Measurements from ENCODE around the gene DYRK1B.
"Not testable (repeated sequence)": the region's sequence is repeated elsewhere in the genome, so short reads cannot be mapped to it uniquely, and the experiment has no call there.

The DYRK1B gene

DNA sequence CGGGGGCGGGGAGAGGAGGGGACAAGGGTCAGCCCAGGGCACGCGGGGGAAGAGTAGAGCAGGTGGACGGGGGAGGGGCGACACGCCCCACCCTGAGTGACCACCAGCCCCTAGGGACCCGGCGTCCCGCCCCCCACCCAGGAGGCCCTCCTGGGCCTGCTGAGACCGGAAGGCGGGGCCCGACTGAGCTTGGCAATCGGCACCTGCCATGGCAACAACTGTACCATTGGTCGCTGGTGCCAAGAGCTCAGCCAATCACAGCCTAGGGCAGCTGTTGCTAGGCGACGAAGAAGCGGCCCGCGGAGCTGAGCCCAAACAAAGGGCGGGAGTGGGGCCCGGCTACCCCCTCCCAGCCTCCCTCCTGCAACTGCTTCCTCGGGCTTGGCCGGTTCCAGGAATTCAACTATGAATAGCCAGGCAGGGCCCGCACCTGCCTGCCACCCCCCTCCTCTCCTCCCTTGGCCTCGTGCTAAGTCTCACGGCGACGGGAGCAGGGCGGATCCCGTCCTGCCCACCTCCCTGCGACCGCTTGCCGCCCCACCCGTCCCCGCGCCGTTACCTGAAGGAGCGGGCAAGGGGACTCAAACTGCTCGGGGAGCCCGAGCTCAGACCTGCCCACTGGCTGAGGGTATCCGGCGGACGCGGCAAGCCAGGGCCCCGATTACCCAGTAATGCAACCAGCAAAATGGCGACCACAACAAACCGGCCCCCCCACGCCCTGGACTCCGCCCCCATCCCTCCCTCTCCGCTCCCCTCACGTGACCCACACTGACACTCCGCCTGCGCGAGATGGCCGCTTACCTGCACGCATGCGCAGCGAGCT is at the start of gene DYRK1B:
Gene DYRK1B, minus strand, starts transcription at position 699 of the 823 bp plus-strand sequence. CDS start 2,295 bp downstream, outside the sequence.
- DNase-seq (ENCODE audit: low spot score): peak; percentile 98

DNA sequence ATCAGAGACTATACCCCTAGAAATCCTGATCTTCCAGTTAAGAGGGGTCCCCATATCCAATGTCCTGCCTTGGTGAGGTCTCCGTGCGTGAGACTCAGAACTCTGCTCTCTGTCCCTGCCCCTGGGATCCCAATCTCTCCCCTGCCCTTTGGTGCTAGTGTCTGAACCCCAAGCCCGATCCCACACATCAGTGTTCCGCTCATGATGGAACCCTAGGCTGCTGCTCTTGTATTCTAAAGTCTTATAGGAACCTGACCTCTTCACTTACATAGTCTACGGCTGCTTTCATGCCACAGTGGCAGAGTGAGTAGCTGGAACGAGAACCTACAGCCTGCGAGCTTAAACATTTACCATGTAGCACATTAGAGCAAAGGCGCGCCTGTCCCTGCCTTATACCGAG is 48.7 kb upstream of the DYRK1B start:
- not testable (repeated sequence) for DNase-seq (ENCODE audit: low spot score)

DNA sequence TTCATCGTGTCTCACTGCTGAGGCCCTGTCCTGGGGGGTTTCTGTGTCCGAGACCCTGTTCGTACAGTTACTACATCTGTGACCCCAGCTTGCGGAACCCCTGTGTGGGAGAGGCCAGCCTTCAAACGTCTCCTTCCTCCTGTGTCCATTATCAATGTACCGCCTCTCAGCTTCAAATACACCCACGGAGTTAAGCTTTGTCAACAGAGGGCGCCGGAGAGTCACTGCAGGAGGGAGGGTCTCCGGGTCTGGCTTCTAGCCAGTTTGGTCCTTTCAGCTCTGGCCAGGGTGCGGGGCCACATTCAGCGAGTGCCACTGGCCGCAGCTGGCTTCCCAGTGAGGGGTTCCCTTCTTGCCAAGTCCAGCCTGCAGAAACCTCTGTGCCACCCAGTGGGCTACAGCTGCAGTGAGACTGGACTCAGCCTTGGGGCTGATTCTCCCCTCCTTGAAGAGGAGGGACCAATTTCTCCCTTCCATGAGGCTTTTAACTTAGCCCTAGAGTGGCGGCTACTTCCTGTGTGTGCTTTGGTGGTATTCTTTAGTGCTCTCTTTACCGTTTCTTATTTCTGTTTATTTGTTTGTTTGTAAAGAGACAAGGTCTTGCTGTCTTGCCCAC is 47.6 kb upstream of the DYRK1B start:
- peak; percentile 36 for DNase-seq (ENCODE audit: low spot score)

DNA sequence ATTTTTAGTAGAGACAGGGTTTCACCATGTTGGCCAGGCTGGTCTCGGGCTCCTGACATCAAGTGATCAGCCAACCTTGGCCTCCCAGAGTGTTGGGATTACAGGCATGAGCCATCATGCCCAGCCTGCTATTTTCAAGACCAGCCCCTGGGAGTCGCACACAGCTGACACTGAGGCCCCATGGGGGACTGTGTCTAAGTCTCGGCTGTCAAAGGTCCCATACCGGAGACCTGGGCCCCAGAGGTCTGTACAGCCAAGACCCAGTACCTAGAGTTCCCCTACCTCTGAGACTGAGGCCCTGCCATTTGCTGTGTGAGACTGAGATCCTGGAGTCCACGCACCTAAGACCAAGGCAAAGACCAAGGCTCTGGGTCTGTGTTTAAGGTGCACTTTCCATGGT is 46.3 kb upstream of the DYRK1B start:
- not testable (repeated sequence) for DNase-seq (ENCODE audit: low spot score)

DNA sequence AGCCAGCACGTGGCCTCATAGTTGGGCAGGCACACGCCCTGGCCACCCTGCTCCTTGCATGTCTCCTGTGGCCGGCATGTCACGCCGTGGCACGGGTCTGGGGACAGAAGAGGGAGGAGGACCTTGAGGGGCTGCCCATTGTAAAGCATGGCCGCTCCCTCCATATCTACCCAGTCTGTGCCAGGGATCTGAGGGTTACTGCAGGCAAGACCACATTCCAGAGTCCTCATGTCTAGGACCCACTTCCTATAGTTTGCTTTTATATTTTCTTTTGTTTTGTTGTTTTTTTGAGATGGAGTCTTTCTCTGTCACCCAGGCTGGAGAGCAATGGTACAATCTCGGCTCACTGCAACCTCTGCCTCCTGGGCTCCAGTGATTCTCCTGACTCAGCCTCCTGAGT is 45.8 kb upstream of the DYRK1B start:
- DNase-seq (ENCODE audit: low spot score): not testable (repeated sequence)

DNA sequence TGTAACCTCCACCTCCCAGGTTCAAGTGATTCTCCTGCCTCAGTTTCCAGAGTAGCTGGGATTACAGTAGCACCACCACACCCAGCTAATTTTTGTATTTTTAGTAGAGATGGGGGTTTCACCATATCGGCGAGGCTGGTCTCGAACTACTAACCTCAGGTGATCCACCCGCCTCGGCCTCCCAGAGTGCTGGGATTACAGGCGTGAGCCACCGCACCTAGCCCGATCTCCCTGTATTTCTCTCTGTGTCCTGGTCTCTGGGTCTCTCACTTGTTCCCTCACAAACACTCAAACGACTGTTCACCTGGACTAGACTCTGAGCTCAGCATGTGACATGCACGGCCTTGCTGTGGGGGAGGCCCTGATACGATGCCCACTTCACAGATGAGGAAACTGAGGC is 44.9 kb upstream of the DYRK1B start:
- not testable (repeated sequence) for DNase-seq (ENCODE audit: low spot score)

DNA sequence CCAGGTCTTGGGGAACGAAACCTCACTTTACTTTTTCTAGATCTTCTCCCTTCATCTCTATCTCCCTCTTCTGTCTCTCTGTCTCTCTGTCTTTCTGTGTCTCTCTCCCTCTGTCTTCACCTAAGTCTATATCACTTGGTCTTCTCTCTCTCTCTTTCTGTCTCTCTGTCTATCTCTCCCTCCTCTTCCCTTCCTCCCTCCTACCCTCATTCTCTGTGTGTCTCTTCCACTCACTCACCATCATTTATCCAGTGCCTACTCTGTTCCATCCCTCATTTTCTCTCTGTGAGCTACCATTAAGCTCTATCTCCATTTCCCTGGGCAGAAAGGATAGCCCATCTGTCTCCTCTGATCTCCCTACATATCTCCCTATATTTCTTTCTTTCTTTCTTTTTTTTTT is 44.4 kb upstream of the DYRK1B start:
- no peak for DNase-seq (ENCODE audit: low spot score)

DNA sequence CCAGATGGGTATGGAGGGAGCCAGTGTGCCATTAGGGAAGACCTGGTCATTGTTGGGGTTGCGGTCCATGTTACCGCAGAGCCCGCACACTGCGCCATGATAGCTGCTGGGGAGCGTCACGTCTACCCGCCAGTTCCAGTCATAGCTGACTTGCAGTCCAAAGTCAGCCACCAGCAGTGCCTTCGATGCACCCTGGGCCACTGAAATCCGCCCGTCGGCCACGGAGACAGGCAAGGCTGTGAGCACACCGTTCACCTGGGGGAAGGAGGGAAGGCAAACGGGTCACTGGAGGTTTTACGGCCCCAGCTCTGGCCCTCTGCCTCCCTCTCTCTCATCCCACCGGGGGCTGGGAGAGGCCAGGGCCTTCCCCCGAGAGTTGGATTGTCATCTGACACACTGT is 44.0 kb upstream of the DYRK1B start:
- not testable (repeated sequence) for DNase-seq (ENCODE audit: low spot score)

DNA sequence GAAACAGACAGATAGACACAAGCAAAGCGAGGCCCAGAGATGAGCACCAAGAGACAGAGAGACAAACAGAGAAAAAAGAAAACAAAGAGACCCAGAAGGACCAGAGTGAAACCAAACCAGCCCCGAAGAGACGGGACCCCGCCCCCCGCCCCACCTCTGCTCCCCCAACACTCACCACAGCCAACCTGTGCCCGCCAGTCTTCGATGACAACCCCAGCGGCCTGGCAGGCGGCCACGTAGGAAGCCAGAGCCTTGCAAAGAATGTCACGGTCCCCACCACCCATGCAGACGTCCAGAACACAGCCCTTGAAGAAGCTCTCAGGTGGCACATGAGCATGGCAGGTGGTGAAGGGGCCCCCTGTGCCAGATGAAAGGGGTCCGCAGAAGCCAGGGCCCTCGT is 43.5 kb upstream of the DYRK1B start:
- not testable (repeated sequence) for DNase-seq (ENCODE audit: low spot score)

DNA sequence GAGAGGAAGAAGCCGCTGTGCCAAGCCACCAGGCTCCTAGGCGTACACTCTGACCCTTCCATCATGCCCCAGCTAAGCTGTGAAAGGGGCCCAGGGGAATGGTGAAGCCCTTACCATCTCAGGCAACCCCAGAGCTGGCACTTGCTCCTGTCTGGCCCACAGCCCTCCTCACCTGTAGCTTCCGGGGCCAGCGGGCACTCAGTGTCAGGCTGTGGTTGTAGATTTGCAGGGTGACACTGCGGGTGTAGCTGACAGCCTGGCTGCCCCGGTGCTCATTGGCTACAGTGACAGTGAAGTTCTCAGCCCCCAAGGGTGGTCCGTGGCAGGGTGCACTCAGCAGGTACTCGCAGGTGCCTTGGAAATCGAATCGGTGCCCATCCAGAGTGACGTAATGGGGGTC is 42.5 kb upstream of the DYRK1B start:
- not testable (repeated sequence) for DNase-seq (ENCODE audit: low spot score)

DNA sequence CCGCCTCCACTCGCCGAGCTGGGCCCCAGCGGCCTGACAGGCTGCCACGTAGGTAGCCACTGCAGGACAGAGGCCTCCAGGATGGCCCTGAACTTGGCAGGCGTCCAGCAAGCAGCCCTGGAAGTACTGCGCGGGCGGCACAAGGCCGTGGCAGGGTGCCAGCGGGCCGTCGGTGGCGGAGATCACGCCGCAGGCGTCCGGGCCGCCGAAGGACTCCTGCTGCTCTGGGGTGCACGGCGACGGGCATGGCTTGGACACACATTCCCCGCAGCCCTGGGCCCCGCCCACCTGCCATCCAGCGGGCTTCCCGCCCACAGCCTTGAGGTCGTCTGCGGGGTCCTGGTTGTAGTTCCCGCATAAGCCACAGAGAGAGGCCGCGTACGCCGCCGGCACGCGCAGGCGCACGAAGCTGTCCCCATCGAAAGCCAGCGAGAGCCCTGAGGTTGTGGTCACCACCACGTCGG is 41.5 kb upstream of the DYRK1B start:
- not testable (repeated sequence) for DNase-seq (ENCODE audit: low spot score)

DNA sequence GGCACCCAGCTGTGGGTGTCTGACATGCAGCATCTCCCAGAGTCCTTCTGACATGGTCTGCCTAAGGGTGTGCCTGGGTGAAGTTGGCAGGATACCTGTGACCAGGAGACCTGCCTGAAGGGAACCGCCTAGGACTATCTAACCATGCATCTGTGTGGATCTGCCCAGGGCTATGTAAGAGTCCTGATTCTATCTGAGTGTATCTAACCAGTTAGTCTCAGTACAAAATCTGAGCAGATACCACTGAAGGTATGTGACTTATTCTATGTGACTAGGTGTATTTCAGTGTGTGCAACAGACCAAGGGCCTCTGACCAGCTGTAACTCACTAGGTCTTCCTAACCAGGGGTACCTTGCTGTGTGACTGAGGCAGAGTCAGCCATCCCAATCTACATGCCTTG is 40.4 kb upstream of the DYRK1B start:
- no peak for DNase-seq (ENCODE audit: low spot score)

DNA sequence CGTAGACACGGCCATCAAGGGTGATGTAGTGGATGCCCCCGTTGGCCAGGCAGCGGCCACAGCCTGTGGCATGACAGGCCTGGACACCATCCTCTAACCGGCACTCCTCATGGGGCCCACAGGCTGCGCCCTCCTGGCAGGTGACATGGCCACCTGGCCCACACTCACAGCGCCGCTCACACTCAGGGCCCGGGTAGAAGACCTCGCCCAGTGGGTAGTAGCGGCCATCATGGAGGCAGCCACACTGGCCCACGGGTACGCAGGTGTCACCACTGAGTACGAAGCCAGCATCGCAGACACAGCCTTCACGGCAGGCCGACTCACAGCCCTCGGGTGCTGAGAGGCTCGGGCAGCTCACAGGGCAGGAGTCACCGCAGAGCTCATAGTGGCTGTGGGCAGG is 39.4 kb upstream of the DYRK1B start:
- DNase-seq (ENCODE audit: low spot score): no peak

DNA sequence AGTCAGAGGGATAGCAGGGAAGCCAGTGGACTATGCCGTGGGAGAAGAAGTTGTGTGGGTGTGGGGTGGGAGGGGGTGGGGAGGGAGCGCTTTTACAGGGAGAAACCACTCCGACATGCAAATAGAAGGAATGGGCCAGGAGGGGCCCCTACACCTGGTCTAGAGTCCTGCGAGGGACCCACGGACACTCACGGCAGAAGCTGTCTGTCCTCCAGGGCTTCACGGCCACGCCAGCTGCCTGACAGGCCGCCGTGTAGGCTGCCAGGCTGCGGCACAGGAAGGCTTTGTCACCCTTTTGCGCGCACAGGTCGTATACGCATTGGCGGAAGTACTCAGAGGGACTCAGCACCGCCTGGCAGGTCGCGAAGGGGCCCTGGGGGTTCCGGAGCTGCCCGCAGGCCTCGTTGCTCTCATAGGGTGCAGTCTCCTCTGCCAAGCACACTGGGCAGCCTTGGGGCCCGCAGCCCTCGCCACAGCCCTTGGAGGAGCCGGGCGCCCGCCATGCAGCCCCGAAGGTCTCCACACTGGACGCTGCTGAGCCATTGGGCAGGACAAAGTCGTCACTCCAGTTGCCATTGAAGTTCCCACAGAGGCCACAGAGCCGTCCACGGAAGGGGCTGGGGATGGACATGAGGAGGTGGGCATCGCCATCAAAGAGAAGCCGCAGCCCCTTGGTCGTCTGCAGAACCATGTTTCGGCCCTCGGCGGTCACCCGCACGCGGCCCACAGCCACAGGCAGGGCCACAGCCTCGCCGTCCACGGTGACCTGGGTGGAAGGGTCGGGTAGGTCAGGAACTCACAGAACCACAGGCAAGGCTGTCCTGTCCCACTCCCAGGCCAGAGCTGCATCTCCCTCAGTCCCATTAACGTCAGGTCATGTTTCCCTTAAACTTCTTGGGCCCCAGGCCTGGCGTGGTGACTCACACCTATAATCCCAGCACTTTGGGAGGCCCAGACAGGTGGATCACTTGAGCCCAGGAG is 38.2 kb upstream of the DYRK1B start:
- no peak for DNase-seq (ENCODE audit: low spot score)

DNA sequence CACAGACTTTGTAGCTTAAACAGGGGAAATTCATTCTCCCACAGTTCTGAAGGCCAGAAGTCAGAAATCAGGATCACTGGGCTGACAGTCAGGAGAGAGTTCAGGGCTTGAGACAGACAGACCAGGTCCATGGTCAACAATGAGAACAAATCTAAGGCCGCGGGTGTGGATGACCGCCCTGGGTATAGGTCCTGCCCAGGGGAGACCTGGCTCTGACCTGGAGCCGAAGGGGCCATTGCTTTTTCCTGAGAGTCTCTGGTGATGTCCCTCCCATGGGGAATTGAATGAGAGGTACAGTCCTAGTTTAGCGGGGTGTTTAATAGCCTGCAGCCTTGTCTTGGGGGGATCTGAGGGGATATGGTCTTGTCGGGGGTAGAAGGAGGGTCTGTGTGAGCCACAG is 37.4 kb upstream of the DYRK1B start:
- no peak for DNase-seq (ENCODE audit: low spot score)

DNA sequence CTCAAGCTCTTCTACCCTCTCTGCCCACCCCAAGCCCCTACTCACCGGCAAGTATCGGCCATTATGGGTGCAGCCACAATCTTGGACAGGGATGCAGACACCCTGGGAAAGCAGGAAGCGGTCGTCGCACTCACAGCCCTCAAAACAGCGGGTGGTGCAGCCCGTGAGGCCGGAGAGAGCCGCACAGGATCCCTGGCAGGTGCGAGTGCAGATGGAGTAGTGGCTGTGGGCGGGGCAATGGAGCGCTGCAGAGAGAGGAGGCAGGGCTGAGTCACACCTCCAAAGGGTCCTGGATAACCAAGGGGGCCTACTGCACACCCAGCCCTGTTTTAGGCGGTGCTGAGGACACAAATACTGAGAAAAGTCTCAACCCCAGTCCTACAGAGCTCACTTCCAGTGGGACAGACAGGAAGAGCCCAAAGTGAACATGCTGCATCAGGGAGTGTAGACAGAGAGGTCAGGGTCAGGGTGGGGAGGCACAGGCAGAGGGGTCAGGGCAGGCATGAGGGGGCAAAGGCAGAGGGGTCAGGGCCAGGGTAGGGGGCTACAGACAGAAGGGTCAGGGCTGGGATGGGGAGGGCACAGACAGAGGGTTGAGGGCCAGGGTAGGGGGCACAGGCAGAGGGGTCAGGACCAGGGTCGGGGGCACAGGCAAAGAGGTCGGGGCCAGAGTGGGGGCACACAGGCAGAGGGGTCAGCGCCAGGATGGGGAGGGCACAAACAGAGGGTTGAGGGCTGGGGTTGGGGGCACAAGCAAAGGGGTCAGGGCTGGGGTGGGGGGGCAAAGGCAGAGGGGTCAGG is 36.4 kb upstream of the DYRK1B start:
- DNase-seq (ENCODE audit: low spot score): no peak

DNA sequence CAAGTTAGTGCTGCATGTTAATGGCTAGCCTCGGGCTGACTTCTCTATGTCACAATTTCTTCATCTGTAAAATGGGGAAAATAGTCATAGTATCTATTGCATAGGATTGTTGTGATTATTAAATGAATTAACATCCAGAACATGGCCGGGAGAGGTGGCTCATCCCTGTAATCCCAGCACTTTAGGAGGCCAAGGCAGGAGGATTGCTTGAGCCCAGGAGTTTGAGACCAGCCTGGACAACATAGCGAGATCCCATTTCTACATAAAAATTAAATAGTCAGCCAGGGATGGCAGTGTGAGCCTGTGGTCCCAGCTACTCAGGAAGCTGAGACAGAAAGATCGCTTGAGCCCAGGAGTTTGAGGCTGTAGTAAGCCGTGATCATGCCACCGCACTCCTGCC is 34.0 kb upstream of the DYRK1B start:
- DNase-seq (ENCODE audit: low spot score): no peak

DNA sequence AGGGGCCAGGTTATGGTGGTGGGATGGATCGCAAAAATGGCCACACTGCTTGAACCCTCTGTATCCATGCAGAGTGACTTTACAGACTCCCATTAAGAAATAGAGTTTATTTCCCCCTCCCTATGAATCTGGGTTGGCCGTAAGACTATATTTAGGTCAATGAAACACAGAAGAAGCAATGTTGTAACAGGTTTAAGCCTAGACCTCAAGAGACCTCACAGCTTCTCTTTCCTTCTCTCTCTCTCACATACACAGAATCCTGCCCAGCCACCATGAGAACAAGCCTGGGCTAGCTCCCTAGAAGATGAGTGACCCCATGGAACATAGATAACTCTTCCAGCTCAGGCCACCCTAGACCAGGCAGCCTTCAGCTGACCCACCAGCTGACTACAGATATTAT is 33.2 kb upstream of the DYRK1B start:
- no peak for DNase-seq (ENCODE audit: low spot score)

DNA sequence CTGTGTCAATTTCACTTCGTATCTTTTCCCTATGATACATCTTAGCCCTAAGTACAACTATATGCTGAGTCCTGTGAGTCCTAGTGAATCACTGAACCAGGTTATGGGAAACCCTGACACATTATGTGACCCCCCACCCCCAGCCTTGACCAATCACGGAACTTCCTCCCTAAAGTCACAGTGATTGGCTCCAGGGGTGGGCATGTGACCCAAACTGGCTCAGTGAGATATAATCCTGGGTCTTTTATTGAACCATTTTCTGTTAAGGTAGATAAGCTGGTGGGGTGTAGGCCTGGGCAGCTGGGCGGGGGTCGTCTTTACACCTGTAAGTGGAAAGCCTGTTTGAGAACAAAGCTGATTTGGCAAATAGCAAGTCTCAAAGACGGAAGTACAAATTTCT is 32.0 kb upstream of the DYRK1B start:
- no peak for DNase-seq (ENCODE audit: low spot score)

DNA sequence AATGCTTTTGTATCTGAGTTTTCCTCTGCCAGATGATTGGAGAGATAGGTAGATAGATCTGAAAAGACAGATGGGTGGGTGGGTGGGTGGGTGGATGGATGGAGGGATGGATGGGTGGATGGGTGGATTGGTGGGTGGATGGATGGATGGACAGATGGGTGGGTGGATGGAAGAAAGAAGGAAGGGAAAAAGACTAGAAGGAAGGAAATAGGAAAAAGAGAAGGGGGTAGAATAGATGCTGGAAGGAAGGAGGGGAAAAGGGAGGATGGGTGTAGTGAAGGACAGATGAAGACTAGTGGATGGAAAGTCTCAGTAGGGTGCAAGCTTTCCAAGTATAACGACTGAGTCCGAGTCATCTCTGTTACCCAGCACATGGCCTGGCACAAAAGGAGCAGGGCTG is 31.2 kb upstream of the DYRK1B start:
- DNase-seq (ENCODE audit: low spot score): no peak

DNA sequence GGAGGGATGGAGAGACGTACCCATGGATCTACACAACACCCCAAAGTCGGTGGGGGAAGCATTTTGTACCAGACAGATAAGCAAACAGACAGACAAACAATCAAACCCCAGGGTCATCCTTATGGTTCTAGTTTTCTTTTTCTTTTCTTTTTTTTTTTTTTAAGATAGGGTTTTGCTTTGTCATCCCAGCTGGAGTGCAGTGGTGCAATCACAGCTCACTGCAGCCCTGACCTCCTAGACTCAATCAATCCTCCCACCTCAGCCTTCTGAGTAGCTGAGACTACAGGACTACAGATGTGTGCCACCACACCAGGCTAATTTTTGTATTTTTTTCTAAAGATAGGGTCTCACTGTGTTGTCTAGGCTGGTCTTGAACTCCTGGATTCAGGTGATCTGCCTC is 30.2 kb upstream of the DYRK1B start:
- no peak for DNase-seq (ENCODE audit: low spot score)

DNA sequence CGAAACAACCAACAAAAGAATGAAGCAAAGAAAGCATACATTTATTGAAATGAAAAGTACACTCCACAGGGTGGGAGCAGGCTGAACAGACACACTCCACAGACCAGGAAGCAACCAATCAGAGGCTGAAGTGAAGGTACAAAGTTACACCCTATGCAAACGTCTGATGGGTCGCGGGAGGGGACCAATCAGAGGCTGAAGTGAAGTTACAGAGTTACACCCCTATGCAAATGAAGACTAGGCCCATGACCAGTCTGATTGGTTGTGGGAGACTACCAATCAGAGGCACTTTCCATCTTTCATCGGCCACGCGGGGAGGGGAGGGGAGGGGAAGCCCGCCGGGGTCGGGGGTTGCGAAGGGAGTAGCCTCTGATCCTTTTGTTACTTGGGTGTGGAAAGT is 24.6 kb upstream of the DYRK1B start:
- DNase-seq (ENCODE audit: low spot score): no peak
